ENCODE data around the gene PLD4.
"Not testable (repeated sequence)": the region's sequence is repeated elsewhere in the genome, so short reads cannot be mapped to it uniquely, and the experiment has no call there.

PLD4 gene

DNA sequence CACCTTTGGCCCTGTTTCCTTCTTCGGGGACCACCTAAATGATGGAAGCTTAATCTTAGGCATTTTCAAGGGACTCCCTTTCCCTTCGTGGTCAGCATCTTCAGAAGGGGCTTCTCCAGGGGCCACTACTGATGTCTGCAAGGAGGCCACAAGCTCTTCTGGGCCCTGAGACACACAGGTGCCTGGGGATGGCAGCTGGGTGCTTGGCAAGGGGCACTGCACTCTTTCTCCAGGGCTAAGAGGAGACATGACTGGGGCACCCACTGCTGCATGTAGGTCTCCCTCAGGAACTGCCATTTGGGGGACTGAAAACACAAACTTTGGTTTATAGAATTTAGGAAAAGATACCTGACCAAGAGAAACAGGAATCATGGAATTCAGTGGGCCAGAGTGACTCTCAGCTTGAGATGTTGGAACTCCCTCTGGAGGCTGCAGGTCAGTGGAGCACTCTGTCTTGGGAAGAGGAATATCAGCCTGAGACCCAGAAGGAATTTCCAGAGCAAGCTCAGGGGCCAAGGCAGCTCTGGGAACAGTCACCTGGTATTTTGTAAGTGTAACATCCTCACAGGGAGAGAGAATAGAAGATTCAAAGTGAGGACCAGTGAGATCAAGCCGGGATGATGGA, 16.0 kb downstream of the PLD4 start:
- no peak for DNase-seq (ENCODE audit: low read depth in 2 of 2)

DNA sequence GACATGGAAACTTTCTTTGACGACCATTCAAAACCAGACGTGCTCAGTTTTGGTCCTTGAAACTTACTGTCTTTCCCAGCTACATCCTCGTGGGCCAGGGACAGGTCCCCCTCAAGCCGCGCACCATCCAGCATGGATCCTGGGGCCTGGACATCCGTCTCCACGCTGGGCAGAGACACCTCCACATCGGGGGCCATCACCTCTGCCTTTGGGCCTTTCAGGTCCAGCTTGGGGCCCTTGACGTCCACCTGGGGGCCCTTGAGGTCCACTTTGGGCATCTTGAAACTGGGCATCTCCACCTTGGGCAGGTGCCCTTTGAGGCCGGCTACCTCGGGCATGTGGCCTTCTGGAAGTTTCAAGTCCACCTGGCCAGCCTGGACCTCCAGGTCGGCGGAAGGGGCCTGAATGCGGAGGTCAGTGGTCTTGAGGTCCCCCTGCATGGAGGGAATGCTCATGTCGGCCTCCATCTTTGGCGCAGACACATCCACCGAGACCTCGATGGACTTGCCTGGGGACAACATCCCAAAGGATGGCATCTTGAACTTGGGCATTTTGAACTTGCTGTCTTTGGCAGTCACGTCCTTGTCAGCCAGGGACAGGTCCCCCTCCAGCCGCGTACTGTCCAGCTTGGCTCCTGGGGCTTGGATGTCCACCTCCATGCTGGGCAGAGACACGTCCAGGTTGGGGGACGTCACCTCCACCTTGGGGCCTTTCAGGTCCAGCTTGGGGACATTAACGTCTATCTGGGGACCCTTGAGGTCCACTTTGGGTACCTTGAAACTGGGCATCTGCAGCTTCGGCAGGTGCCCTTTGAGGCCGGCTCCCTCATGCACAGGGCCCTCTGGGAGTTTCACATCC, 17.1 kb downstream of the PLD4 start:
- no peak for DNase-seq (ENCODE audit: low read depth in 2 of 2)

DNA sequence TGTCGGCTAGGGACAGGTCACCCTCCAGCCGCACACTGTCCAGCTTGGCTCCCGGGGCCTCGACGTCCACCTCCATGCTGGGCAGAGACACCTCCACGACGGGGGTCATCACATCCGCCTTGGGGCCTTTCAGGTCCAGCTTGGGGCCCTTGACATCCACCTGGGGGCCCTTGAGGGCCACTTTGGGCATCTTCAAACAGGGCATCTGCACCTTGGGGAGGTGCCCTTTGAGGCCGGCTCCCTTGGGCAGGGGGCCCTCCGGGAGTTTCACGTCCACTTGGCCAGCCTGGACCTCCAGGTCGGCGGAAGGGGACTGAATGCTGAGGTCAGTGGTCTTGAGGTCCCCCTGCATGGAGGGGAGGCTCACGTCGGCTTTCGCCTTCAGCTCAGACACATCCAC, 17.9 kb downstream of the PLD4 start:
- no peak for DNase-seq (ENCODE audit: low read depth in 2 of 2)

DNA sequence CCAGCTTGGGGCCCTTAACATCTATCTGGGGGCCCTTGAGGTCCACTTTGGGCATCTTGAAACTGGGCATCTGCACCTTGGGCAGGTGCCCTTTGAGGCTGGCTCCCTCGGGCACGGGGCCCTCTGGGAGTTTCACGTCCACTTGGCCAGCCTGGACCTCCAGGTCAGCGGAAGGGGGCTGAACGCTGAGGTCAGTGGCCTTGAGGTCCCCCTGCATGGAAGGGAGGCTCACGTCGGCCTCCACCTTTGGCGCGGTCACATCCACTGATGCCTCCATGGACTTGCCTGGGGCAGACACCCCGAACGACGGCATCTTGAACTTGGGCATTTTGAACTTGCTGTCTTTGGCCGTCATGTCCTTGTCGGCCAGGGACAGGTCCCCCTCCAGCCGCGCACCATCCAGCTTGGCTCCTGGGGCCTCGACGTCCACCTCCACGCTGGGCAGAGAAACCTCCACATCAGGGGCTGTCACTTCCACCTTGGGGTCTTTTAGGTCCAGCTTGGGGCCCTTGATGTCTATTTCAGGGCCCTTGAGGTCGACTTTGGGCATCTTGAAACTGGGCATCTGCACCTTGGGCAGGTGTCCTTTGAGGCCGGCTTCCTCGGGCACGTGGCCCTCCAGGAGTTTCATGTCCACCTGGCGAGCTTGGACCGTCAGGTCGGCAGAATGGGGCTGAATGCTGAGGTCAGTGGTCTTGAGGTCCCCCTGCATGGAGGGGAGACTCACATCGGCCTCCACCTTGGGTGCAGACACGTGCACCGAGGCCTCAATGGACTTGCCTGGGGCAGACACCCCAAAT, 18.7 kb downstream of the PLD4 start:
- not testable (repeated sequence) for DNase-seq (ENCODE audit: low read depth in 2 of 2)

DNA sequence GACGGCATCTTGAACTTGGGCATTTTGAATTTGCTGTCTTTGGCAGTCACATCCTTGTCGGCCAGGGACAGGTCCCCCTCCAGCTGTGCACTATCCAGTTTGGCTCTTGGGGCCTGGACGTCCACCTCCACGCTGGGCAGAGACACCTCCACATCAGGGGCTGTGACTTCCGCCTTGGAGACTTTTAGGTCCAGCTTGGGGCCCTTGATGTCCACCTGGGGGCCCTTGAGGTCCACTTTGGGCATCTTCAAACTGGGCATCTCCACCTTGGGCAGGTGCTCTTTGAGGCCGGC, 19.3 kb downstream of the PLD4 start:
- DNase-seq (ENCODE audit: low read depth in 2 of 2) = not testable (repeated sequence)

DNA sequence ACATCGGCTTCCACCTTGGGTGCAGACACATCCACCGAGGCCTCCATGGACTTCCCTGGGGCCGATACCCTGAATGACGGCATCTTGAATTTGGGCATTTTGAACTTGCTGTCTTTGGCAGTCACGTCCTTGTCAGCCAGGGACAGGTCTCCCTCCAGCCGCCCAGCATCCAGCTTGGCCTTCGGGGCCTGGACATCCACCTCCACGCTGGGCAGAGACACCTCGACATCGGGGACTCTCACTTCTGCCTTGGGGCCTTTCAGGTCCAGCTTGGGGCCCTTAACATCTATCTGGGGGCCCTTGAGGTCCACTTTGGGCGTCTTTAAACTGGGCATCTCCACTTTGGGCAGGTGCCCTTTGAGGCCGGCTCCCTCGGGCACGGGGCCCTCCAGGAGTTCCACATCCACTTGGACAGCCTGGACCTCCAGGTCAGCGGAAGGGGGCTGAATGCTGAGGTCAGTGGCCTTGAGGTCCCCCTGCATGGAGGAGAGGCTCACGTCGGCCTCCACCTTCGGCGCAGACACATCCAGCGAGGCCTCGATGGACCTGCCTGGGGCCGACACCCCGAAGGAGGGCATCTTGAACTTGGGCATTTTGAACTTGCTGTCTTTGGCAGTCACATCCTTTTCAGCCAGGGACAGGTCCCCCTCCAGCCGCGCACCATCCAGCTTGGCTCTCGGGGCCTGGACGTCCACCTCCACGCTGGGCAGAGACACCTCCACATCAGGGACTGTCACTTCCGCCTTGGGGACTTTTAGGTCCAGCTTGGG, 19.9 kb downstream of the PLD4 start:
- not testable (repeated sequence) for DNase-seq (ENCODE audit: low read depth in 2 of 2)

DNA sequence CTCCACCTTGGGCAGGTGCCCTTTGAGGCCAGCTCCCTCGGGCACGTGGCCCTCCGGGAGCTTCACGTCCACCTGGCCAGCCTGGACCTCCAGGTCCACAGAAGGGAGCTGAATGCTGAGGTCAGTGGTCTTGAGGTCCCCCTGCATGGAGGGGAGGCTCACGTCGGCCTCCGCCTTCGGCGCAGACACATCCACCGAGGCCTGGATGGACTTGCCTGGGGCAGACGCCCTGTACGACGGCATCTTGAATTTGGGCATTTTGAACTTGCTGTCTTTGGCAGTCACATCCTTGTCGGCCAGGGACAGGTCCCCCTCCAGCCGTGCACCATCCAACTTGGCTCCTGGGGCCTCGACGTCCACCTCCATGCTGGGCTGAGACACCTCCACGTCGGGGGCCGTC, 20.6 kb downstream of the PLD4 start:
- not testable (repeated sequence) for DNase-seq (ENCODE audit: low read depth in 2 of 2)

DNA sequence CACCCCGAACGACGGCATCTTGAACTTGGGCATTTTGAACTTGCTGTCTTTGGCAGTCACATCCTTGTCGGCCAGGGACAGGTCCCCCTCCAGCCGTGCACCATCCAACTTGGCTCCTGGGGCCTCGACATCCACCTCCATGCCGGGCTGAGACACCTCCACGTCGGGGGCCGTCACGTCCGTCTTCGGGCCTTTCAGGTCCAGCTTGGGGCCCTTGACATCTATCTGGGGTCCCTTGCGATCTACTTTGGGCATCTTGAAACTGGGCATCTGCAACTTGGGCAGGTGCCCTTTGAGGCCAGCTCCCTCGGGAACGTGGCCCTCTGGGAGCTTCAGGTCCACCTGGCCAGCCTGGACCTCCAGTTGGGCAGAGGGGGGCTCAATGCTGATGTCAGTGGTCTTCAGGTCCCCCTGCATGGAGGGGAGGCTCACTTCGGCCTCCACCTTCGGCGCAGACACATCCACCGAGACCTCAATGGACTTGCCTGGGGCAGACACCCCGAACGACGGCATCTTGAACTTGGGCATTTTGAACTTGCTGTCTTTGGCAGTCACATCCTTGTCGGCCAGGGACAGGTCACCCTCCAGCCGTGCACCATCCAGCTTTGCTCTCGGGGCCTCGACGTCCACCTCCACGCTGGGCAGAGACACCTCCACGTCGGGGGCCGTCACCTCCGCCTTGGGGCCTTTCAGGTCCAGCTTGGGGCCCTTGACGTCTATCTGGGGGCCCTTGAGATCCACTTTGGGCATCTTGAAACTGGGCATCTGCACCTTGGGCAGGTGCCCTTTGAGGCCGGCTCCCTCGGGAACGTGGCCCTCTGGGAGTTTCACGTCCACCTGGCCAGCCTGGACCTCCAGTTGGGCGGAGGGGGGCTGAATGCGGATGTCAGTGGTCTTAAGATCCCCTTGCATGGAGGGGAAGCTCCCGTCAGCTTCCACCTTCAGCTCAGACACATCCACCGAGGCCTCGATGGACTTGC, 21.6 kb downstream of the PLD4 start:
- DNase-seq (ENCODE audit: low read depth in 2 of 2) = not testable (repeated sequence)

DNA sequence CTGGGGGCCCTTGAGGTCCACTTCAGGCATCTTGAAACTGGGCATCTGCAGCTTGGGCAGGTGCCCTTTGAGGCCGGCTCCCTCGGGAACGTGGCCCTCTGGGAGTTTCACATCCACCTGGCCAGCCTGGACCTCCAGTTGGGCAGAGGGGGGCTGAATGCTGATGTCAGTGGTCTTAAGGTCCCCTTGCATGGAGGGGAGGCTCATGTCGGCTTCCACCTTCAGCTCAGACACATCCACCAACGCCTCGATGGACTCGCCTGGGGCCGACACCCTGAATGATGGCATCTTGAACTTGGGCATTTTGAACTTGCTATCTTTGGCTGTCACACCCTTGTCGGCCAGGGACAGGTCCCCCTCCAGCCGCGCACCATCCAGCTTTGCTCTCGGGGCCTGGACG, 22.5 kb downstream of the PLD4 start:
- not testable (repeated sequence) for DNase-seq (ENCODE audit: low read depth in 2 of 2)

DNA sequence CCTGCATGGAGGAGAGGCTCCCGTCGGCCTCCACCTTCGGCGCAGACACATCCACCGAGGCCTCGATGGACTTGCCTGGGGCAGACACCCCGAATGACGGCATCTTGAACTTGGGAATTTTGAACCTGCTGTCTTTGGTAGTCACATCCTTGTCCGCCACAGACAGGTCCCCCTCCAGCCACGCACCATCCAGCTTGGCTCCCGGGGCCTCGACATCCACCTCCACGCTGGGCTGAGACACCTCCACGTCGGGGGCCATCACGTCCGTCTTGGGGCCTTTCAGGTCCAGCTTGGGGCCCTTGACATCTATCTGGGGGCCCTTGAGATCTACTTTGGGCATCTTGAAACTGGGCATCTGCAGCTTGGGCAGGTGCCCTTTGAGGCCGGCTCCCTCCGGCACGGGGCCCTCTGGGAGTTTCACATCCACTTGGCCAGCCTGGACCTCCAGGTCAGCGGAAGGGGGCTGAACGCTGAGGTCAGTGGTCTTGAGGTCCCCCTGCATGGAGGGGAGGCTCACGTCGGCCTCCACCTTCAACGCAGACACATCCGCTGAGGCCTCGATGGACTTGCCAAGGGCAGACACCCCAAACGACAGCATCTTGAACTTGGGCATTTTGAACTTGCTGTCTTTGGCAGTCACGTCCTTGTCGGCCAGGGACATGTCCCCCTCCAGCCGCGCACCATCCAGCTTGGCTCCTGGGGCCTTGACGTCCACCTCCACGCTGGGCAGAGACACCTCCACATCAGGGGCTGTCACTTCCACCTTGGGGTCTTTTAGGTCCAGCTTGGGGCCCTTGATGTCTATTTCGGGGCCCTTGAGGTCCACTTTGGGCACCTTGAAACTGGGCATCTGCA, 23.4 kb downstream of the PLD4 start:
- not testable (repeated sequence) for DNase-seq (ENCODE audit: low read depth in 2 of 2)

DNA sequence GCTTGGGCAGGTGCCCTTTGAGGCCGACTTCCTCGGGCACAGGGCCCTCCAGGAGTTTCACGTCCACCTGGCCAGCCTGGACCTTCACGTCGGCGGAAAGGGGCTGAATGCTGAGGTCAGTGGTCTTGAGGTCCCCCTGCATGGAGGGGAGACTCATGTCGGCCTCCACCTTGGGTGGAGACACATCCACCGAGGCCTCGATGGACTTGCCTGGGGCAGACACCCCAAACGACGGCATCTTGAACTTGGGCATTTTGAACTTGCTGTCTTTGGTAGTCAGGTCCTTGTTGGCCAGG, 24.0 kb downstream of the PLD4 start:
- DNase-seq (ENCODE audit: low read depth in 2 of 2) = no peak

DNA sequence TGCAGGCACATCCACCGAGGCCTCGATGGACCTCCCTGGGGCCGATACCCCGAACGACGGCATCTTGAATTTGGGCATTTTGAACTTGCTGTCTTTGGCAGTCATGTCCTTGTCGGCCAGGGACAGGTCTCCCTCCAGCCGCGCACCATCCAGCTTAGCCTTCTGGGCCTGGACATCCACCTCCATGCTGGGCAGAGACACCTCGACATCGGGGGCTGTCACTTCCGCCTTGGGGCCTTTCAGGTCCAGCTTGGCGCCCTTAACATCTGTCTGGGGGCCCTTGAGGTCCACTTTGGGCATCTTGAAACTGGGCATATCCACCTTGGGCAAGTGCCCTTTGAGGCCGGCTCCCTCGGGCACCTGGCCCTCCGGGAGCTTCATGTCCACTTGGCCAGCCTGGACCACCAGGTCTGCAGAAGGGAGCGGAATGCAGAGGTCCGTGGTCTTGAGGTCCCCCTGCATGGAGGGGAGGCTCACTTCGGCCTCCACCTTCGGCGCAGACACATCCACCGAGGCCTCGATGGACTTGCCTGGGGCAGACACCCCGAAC, 24.8 kb downstream of the PLD4 start:
- not testable (repeated sequence) for DNase-seq (ENCODE audit: low read depth in 2 of 2)

DNA sequence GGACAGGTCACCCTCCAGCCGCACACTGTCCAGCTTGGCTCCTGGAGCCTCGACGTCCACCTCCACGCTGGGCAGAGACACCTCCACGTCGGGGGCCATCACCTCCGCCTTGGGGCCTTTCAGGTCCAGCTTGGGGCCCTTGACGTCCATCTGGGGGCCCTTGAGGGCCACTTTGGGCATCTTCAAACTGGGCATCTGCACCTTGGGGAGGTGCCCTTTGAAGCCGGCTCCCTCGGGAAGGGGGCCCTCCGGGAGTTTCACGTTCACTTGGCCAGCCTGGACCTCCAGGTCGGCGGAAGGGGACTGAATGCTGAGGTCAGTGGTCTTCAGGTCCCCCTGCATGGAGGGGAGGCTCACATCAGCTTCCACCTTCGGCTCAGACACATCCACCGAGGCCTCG, 25.3 kb downstream of the PLD4 start:
- DNase-seq (ENCODE audit: low read depth in 2 of 2) = no peak

DNA sequence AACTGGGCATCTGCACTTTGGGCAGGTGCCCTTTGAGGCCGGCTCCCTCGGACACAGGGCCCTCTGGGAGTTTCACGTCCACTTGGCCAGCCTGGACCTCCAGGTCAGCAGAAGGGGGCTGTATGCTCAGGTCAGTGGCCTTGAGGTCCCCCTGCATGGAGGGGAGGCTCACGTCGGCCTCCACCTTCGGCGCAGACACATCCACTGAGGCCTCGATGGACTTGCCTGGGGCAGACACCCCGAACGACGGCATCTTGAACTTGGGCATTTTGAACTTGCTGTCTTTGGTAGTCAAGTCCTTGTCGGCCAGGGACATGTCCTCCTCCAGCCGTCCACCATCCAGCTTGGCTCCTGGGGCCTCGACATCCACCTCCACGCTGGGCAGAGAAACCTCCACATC, 26.0 kb downstream of the PLD4 start:
- DNase-seq (ENCODE audit: low read depth in 2 of 2) = not testable (repeated sequence)

DNA sequence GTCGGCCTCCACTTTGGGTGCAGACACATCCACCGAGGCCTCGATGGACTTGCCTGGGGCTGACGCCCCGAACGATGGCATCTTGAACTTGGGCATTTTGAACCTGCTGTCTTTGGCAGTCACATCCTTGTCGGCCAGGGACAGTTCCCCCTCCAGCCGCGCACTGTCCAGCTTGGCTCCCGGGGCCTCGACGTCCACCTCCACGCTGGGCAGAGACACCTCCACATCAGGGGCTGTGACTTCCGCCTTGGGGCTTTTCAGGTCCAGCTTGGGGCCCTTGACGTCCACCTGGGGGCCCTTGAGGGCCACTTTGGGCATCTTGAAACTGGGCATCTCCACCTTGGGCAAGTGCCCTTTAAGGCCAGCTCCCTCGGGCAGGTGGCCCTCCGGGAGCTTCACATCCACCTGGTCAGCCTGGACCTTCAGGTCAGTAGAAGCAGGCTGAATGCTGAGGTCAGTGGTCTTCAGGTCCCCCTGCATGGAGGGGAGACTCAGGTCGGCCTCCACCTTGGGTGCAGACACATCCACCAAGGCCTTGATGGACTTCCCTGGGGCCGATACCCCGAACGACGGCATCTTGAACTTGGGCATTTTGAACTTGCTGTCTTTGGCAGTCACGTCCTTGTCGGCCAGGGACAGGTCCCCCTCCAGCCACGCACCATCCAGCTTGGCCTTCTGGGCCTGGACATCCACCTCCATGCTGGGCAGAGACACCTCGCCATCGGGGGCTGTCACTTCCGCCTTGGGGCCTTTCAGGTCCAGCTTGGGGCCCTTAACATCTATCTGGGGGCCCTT, 27.4 kb downstream of the PLD4 start:
- not testable (repeated sequence) for DNase-seq (ENCODE audit: low read depth in 2 of 2)

DNA sequence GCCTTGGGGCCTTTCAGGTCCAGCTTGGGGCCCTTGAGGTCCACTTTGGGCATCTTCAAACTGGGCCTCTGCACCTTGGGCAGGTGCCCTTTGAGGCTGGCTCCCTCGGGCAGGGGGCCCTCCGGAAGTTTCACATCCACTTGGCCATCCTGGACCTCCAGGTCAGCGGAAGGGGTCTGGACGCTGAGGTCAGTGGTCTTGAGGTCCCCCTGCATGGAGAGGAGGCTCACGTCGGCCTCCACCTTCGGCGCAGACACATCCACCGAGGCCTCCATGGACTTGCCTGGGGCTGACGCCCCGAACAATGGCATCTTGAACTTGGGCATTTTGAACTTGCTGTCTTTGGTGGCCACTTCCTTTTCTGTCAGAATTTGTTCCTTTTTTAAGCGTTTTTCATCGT, 28.4 kb downstream of the PLD4 start:
- no peak for DNase-seq (ENCODE audit: low read depth in 2 of 2)

DNA sequence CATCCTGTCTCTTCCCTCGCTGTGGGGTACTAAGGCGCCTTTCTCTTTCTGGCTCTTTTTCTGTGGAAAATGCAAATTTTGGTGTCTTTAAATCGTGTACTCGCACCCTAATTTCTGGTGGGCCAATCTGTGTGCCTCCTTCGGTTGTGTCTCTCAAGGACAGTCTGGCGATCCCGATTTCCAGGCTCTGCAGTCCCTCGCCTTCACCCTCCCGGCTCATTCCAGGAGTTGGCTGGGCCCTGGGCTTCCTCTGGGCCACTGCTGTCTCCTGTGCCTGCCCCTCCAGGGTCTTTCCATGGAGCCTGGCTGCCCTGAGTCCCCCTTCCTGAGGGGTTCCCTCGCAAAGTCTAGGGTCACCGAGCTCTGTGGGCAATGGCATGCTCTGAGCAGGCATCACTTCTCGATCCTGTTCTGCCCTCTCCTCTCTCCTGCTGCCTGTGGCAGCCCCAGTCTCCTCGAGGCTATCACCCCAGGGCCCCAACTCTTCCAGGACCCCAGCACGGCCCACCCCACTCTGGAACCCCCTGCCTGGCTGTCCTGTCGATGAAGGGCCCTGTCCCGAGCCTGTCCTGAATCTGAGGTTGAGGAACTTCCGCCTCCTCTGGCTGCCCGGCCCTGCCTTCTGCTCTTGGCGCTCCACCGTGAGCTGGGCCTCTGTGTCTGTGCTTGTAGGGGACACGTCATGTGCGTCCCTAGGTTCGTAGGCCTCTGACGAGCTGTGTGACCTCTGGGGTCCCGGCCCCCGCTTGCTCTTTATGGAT, 29.4 kb downstream of the PLD4 start:
- no peak for DNase-seq (ENCODE audit: low read depth in 2 of 2)

DNA sequence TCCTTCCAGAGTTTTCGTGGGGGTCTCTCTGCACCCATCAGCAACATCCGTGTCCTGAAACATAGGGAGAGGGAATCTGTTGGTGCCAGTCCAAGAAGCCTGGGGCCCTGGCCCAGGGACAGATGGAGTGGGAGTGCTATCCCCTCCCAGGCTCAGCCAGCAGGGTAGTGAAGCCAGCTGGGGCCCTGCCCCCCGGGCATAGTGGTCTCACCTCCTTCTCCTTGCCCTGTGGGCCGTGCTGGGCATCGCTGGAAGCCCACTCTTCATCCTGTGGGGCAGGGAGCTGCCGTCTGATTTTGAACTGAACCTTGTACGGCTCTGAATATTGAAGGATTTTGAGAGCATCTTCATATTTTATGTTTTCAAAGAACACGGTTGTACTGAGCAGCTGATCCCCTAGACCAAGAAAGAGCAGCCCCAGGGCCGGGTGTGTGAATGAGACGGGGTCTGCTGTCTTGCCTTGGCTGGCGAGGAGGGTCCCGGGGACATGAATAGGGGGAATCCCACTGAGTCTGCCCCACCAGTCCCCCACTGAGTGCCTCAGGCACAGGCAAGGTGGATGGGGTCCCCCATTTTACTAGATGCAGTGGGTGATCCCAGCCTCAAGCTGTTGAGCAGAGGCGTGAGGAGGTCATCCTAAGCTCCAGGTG, 30.2 kb downstream of the PLD4 start:
- no peak for DNase-seq (ENCODE audit: low read depth in 2 of 2)
